ENCODE measurements around the gene KIAA1549.

The KIAA1549 gene

DNA sequence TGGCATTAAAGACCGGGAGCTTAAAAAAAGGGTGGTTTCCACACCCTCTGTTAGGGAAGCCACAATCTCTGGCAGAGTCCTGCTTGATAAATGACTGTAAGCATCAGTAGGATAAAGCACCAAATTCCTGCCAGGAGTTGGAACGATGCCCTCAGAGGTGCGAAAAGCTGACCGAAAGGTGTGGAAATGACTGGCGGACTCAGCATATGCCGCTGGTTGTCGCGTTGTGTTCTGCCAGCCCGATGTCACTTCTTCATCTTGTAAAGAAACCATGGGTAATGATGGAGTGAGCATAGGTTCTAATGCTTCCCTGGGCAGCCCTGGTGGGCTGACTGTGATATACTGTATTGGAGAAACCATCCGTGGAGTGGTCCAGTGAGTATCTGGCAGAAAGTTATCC, 62.4 kb downstream of the KIAA1549 start:
- no peaks in the 10 kb centered on the region for H3K4me1 ChIP-seq (ENCODE audit: insufficient read depth, low read length)
- H3K9me3 ChIP-seq (ENCODE audit: control insufficient read depth, insufficient read depth, low read length): peaks cover 2% of the 10 kb centered on the region; the same call in 1 of the 2 replicates
- H3K9ac ChIP-seq (ENCODE audit: low read depth, low read length): no peak overlapping the region
- peaks cover 6% of the 10 kb centered on the region; the same call in 1 of the 2 replicates for H3K36me3 ChIP-seq (ENCODE audit: insufficient read depth, low read length)

- Histone ChIP-seq H3K9me3 (ENCODE audit: control insufficient read depth, insufficient read depth, low read length) (peaks cover 2% of the 10 kb centered on the region; the same call in 1 of the 2 replicates), H3K4me1 (ENCODE audit: insufficient read depth, low read length) (no peaks in the 10 kb centered on the region), H3K9ac (ENCODE audit: low read depth, low read length) (no peak overlapping the region), H3K36me3 (ENCODE audit: insufficient read depth, low read length) (peaks cover 6% of the 10 kb centered on the region; the same call in 1 of the 2 replicates)
Observed at GRCh38 chr7:138918176-138918575, 63.0 kb downstream of the KIAA1549 start.

DNA sequence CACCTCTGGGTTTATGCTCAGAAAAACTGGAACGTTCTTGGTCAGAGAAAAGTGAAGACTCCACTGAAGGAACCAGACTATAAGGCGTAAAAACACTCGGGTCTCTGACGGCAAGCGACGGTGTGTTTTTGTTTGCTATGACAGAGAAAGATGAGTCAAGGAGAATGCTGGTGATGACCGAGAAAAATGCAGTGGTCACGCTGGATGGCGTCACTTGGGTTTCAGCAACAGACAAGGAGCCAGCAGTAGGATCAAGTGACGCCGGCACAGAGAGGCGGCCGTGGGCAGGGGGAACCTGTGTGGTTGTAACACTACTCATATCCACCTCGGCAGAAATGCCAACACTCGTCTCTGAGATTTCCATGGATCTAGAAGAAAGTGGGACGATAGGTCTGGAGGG, 63.4 kb downstream of the KIAA1549 start:
- H3K36me3 ChIP-seq (ENCODE audit: insufficient read depth, low read length): peaks cover 6% of the 10 kb centered on the region; the same call in 1 of the 2 replicates

DNA sequence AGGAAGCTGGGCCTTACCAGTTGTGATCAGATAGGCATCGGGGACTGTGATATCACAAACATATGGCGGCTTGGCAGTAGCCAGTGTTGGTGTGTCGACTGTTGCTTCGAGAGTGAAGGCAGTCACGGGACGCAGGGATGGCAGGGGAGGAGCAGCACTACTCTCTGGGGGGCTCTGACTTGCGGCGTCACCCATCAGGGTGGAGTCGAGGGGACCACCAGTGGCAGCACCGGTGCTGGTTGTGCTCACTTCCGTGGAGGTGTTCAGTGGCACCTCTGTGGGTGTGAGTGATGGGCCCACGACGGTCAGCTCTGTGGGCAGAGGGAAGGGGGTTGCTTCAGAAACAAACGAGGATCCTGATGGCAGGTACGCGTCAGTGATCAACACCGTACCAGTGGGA, 64.5 kb downstream of the KIAA1549 start:
- Histone ChIP-seq H3K9me3 (ENCODE audit: control insufficient read depth, insufficient read depth, low read length) (peaks cover 6% of the 10 kb centered on the region), H3K4me1 (ENCODE audit: insufficient read depth, low read length) (no peaks in the 10 kb centered on the region), H3K9ac (ENCODE audit: low read depth, low read length) (no peak overlapping the region), H3K36me3 (ENCODE audit: insufficient read depth, low read length) (peaks cover 6% of the 10 kb centered on the region; the same call in 1 of the 2 replicates)

More for the DNA sequence above, 63.4 kb downstream of the KIAA1549 start:
- Histone ChIP-seq H3K9me3 (ENCODE audit: control insufficient read depth, insufficient read depth, low read length) (peaks cover 2% of the 10 kb centered on the region), H3K4me1 (ENCODE audit: insufficient read depth, low read length) (no peaks in the 10 kb centered on the region), H3K9ac (ENCODE audit: low read depth, low read length) (no peak overlapping the region)

DNA sequence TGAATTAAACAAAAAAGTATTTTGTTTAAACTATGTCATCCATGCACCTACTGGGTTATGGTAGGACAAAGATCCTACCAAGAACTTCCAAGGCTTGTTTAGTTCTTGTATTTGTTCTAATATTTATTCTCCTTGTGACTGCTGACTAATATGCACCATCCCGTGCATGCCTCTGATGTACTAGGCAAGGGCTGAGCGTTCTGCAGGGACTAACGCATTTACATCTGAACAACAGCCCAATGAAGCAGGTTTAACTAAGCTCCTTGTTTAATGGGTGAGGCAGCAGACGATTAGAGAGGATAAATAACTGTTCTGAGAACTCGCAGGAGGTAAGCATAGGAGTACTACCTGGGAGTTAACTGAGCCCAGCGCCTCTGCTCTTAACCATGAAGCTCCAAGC, 64.9 kb downstream of the KIAA1549 start:
- no peaks in the 10 kb centered on the region for H3K4me1 ChIP-seq (ENCODE audit: insufficient read depth, low read length)
- H3K9ac ChIP-seq (ENCODE audit: low read depth, low read length): no peak overlapping the region
- H3K9me3 ChIP-seq (ENCODE audit: control insufficient read depth, insufficient read depth, low read length): peaks cover 6% of the 10 kb centered on the region
- H3K36me3 ChIP-seq (ENCODE audit: insufficient read depth, low read length): peaks cover 6% of the 10 kb centered on the region; the same call in 1 of the 2 replicates

DNA sequence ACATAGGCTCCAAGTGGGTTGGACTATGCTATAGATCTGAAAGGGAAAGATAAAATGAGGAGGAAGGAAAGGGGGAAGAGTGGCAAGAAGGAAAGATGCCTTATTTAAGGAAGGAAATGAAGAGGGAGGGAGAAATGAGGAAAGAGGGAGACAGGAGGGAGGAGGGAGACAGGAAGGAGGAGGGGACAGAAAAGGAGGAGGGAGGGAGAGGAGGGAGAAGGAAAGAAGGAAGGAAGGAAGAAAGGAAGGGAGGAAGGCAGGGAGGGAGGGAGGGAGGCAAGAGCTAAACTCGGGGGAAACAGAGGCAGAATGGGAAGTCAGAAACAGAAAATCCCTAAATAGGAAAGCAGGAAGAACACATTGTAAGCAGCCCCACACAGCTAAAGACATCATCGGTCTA, 67.4 kb downstream of the KIAA1549 start:
- Histone ChIP-seq H3K4me1 (ENCODE audit: insufficient read depth, low read length) (no peaks in the 10 kb centered on the region), H3K9me3 (ENCODE audit: control insufficient read depth, insufficient read depth, low read length) (peaks cover 6% of the 10 kb centered on the region), H3K36me3 (ENCODE audit: insufficient read depth, low read length) (peaks cover 4% of the 10 kb centered on the region; the same call in 1 of the 2 replicates), H3K9ac (ENCODE audit: low read depth, low read length) (no peak overlapping the region)

DNA sequence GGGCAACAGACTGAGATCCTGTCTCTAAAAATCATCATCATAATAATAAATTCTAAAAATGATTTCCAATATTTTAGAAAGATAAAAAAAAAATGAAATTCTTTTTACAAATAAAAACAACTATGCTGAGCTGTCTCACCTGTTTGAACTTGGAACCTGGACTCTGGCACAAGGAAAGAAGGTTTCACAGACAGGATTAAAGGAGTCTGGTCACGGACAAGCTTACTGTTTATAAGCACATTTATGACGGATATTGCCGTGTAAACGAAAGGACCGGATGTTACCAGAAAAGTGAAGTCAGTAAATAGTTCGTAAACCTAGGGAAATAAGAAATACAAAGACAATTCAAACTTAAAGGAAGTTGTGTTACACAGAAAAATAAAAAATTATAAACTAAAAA, 70.2 kb downstream of the KIAA1549 start:
- Histone ChIP-seq H3K36me3 (ENCODE audit: insufficient read depth, low read length) (no peaks in the 10 kb centered on the region), H3K9me3 (ENCODE audit: control insufficient read depth, insufficient read depth, low read length) (peaks cover 6% of the 10 kb centered on the region), H3K4me1 (ENCODE audit: insufficient read depth, low read length) (no peaks in the 10 kb centered on the region), H3K9ac (ENCODE audit: low read depth, low read length) (no peak overlapping the region)

- Histone ChIP-seq H3K9ac (ENCODE audit: low read depth, low read length) (no peak overlapping the region), H3K36me3 (ENCODE audit: insufficient read depth, low read length) (no peaks in the 10 kb centered on the region), H3K9me3 (ENCODE audit: control insufficient read depth, insufficient read depth, low read length) (0 out of 2 replicates have a peak, but pooled peaks cover 4% of the 10 kb centered on the region), H3K4me1 (ENCODE audit: insufficient read depth, low read length) (no peaks in the 10 kb centered on the region)
Observed at GRCh38 chr7:138907850-138908249, 73.3 kb downstream of the KIAA1549 start.

- H3K36me3 ChIP-seq (ENCODE audit: insufficient read depth, low read length): no peaks in the 10 kb centered on the region
- H3K9ac ChIP-seq (ENCODE audit: low read depth, low read length): no peak overlapping the region
- H3K9me3 ChIP-seq (ENCODE audit: control insufficient read depth, insufficient read depth, low read length): 0 out of 2 replicates have a peak, but pooled peaks cover under 1% of the 10 kb centered on the region
- H3K4me1 ChIP-seq (ENCODE audit: insufficient read depth, low read length): no peaks in the 10 kb centered on the region
Observed at GRCh38 chr7:138907201-138907847, 73.9 kb downstream of the KIAA1549 start.

DNA sequence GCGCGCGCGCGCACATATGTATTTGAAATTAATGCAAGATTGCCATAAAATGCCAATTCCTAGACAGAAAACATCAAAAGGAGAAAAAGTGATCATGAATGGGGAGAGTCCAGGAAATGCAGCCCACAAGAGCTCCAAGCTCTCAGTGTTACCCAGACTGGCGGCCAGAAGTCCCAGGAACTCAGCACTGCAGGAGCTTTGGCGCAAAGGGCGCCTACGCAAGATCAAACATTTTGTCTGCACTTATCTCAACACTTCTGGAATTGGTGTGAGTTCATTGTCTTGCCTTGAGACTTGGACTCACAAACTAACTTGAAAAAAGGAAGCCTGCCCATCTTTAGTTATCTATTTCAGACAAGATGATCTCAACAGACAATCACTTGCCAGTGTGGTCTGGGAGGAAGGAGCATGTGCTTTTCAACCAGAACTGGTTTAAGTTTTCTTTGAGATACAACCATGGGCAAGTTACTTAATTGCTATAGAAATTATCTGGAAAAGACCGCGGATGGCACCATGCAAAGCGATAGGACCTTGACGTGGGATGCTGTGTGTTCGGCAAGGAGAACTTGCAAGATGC, 77.2 kb downstream of the KIAA1549 start:
- Histone ChIP-seq H3K4me1 (ENCODE audit: insufficient read depth, low read length) (no peaks in the 10 kb centered on the region), H3K9ac (ENCODE audit: low read depth, low read length) (no peak overlapping the region), H3K9me3 (ENCODE audit: control insufficient read depth, insufficient read depth, low read length) (no peaks in the 10 kb centered on the region), H3K36me3 (ENCODE audit: insufficient read depth, low read length) (peaks cover 3% of the 10 kb centered on the region; the same call in 1 of the 2 replicates)

DNA sequence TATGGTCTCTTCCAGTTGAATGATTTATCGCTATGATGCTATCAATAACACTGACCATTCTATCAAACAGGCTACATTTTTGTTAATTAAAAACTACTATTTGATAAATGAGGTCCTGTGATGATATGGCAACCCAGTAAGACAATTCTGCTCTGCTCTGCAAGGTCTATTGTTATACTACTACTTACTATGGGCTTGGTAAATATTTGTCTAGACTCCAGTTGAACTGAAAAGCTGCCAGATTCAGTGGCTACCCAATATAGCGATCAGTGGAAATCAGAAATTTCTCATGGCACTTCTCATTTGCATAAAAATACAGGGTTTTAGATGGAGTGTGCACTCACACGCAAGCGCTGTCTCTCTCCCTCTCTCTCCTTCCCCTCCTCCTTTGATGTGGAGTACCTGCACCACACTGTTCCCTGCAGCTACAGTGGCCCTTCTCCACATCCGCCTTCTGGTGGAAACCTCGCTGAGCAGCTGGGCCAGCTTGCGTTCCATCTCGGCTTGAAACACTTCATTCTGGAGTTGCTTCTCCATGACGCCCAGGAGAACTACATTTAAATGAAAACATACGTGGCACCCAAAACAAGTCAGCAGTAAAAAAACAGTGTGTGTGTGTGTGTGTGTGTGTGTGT, 77.9 kb downstream of the KIAA1549 start:
- Histone ChIP-seq H3K36me3 (ENCODE audit: insufficient read depth, low read length) (peaks cover 3% of the 10 kb centered on the region; the same call in 1 of the 2 replicates), H3K9me3 (ENCODE audit: control insufficient read depth, insufficient read depth, low read length) (no peaks in the 10 kb centered on the region), H3K4me1 (ENCODE audit: insufficient read depth, low read length) (no peaks in the 10 kb centered on the region), H3K9ac (ENCODE audit: low read depth, low read length) (no peak overlapping the region)

GRCh38 chr7:138902161-138902560, 79.0 kb downstream of the KIAA1549 start:
- Histone ChIP-seq H3K9me3 (ENCODE audit: control insufficient read depth, insufficient read depth, low read length) (no peaks in the 10 kb centered on the region), H3K4me1 (ENCODE audit: insufficient read depth, low read length) (no peaks in the 10 kb centered on the region), H3K9ac (ENCODE audit: low read depth, low read length) (no peak overlapping the region), H3K36me3 (ENCODE audit: insufficient read depth, low read length) (peaks cover 3% of the 10 kb centered on the region; the same call in 1 of the 2 replicates)

- Histone ChIP-seq H3K9ac (ENCODE audit: low read depth, low read length) (no peak overlapping the region), H3K4me1 (ENCODE audit: insufficient read depth, low read length) (no peaks in the 10 kb centered on the region), H3K9me3 (ENCODE audit: control insufficient read depth, insufficient read depth, low read length) (no peaks in the 10 kb centered on the region), H3K36me3 (ENCODE audit: insufficient read depth, low read length) (peaks cover 3% of the 10 kb centered on the region; the same call in 1 of the 2 replicates)
Observed at GRCh38 chr7:138900035-138900828, 81.0 kb downstream of the KIAA1549 start.

GRCh38 chr7:138898802-138899201, 82.4 kb downstream of the KIAA1549 start:
- Histone ChIP-seq H3K4me1 (ENCODE audit: insufficient read depth, low read length) (no peaks in the 10 kb centered on the region), H3K9ac (ENCODE audit: low read depth, low read length) (no peak overlapping the region), H3K9me3 (ENCODE audit: control insufficient read depth, insufficient read depth, low read length) (no peaks in the 10 kb centered on the region), H3K36me3 (ENCODE audit: insufficient read depth, low read length) (peaks cover 3% of the 10 kb centered on the region; the same call in 1 of the 2 replicates)
